ENCODE measurements around the gene MSANTD1. TPM values are rescaled to one million over a fixed set of nuclear protein-coding genes. Genes with fewer than 3 reads are reported as not detected.

MSANTD1 gene
- total and polyA plus RNA-seq, 10 of the 15 experiments (the other 5 are each of a cell fraction or from before 2014, with no cell fraction given), result 0.07 to 0.87 (median 0.22) TPM; not detected in 2

GRCh38 chr4:3206439-3207100 lies 42.4 kb upstream of the MSANTD1 start:
- DNase-seq (ENCODE audit: low read depth, low spot score) (no peak), FAIRE-seq (no peak), ATAC-seq (no peak)
- TF ChIP-seq, protein P1, sequence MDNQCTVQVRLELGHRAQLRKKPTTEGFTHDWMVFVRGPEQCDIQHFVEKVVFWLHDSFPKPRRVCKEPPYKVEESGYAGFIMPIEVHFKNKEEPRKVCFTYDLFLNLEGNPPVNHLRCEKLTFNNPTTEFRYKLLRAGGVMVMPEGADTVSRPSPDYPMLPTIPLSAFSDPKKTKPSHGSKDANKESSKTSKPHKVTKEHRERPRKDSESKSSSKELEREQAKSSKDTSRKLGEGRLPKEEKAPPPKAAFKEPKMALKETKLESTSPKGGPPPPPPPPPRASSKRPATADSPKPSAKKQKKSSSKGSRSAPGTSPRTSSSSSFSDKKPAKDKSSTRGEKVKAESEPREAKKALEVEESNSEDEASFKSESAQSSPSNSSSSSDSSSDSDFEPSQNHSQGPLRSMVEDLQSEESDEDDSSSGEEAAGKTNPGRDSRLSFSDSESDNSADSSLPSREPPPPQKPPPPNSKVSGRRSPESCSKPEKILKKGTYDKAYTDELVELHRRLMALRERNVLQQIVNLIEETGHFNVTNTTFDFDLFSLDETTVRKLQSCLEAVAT (IDR thresholded peaks at IDR 0.05), result no peak
- TF ChIP-seq ZNF24 (IDR thresholded peaks at IDR 0.05), result no peak
- TF ChIP-seq, protein P2, sequence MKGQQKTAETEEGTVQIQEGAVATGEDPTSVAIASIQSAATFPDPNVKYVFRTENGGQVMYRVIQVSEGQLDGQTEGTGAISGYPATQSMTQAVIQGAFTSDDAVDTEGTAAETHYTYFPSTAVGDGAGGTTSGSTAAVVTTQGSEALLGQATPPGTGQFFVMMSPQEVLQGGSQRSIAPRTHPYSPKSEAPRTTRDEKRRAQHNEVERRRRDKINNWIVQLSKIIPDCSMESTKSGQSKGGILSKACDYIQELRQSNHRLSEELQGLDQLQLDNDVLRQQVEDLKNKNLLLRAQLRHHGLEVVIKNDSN (IDR thresholded peaks at IDR 0.05; ENCODE audit: borderline replicate concordance, extremely low read length, insufficient read depth, low read depth, low read length), result no peak
- TF ChIP-seq SMARCA5 (IDR thresholded peaks at IDR 0.05), result no peak
- no peak for TF ChIP-seq USF2 (IDR thresholded peaks at IDR 0.05; ENCODE audit: borderline replicate concordance, low read depth, low read length)
- TF ChIP-seq TARDBP (IDR thresholded peaks at IDR 0.05; ENCODE audit: borderline replicate concordance), result no peak
- TF ChIP-seq TBL1XR1 (IDR thresholded peaks at IDR 0.05; ENCODE audit: low read depth, low read length), result no peak
- TF ChIP-seq NR2C2 (IDR thresholded peaks at IDR 0.05; ENCODE audit: borderline replicate concordance, control insufficient read depth, insufficient read length, low read depth), result no peak
- TF ChIP-seq SREBF1 (IDR thresholded peaks at IDR 0.05; ENCODE audit: low read length), result no peak
- BruUV-seq (replicated peaks), result no TSS peak
- Histone ChIP-seq H3K4me3 (no peak overlapping the region), H4K20me1 (ENCODE audit: control insufficient read depth, insufficient read depth) (no peaks in the 10 kb centered on the region; the same call in 1 of the 2 replicates), H3K79me2 (ENCODE audit: control insufficient read depth, insufficient read depth, low read length) (no peaks in the 10 kb centered on the region), H3K27me3 (replicated peaks in 1 of 2; ENCODE audit: control insufficient read depth in 2 of 2, insufficient read depth in 2 of 2, low read length in 1 of 2) (no peaks in the 10 kb centered on the region), H3K9me3 (replicated peaks; ENCODE audit: control insufficient read depth, insufficient read depth, low read length) (no peaks in the 10 kb centered on the region), H3K27ac (ENCODE audit: control insufficient read depth, insufficient read depth) (no peak overlapping the region), H3K36me3 (ENCODE audit: control insufficient read depth in 2 of 2, insufficient read depth in 2 of 2, low read length in 1 of 2) (peaks cover 27 to 45% of the 10 kb centered on the region in 2 experiments), H3K9ac (ENCODE audit: control insufficient read depth, insufficient read depth, low read length) (no peak overlapping the region), H3K4me1 (ENCODE audit: control insufficient read depth, insufficient read depth, low read length) (peaks cover 17% of the 10 kb centered on the region), H2AFZ (ENCODE audit: control insufficient read depth, low read depth, low read length) (no peak overlapping the region), H3K4me2 (ENCODE audit: control insufficient read depth, insufficient read depth) (no peak overlapping the region)
- ChIA-PET SMC1A (ENCODE audit: uncharacterized antibody, unreplicated experiment) (no interaction called here), RAD21 (ENCODE audit: unreplicated experiment) (no interaction called here), CTCF (no interaction called here), POLR2A (no interaction called here)
- 99% methylated on average over 18 of the region's 18 CpGs for WGBS (ENCODE audit: insufficient coverage, insufficient replicate concordance, low lambda C conversion rate, missing lambda C conversion rate)
- intact Hi-C loops (cut with micrococcal nuclease; ENCODE audit: unreplicated experiment) (no loop called here), in situ Hi-C loops (cut with MboI) (no loop called here)
